Nephron (organoid): ENCODE results near the gene BAHCC1.

Experiments
- H3K27ac Mint-ChIP-seq, 3 experiments: 2 replicates each; pipeline ENCODE4 v1.8.0; 2020; ENCODE audit warnings: mixed read lengths in 3 of 3, mild to moderate bottlenecking in 2 of 3, moderate library complexity in 1 of 3
- H3K27me3 Mint-ChIP-seq: 2 replicates; pipeline ENCODE4 v1.8.0; 2021; ENCODE audit warnings: low read depth, mild to moderate bottlenecking, moderate library complexity, mixed read lengths
- H3K36me3 Mint-ChIP-seq: 2 replicates; pipeline ENCODE4 v1.8.0; 2020; ENCODE audit warnings: low read depth, mixed read lengths
- H3K4me1 Mint-ChIP-seq: 2 replicates; pipeline ENCODE4 v1.8.0; 2020; ENCODE audit warnings: mixed read lengths
- H3K4me3 Mint-ChIP-seq, 3 experiments: 2 replicates each; pipeline ENCODE4 v1.8.0; 2020; ENCODE audit warnings: mild to moderate bottlenecking in 3 of 3, mixed read lengths in 3 of 3, moderate library complexity in 2 of 3
- H3K9me3 Mint-ChIP-seq: 2 replicates; pipeline ENCODE4 v1.8.0; 2020; ENCODE audit warnings: mixed read lengths
- TF ChIP-seq, protein P1 (sequence below), 3 experiments: fragments of 200-600 bp; sonication (generic); IDR thresholded peaks; one replicate each; pipeline ENCODE4 v1.5.0; 2021; ENCODE audit warnings: antibody characterized with exemption in 3 of 3; ENCODE audit not compliant: unreplicated experiment in 3 of 3

BAHCC1 gene

DNA sequence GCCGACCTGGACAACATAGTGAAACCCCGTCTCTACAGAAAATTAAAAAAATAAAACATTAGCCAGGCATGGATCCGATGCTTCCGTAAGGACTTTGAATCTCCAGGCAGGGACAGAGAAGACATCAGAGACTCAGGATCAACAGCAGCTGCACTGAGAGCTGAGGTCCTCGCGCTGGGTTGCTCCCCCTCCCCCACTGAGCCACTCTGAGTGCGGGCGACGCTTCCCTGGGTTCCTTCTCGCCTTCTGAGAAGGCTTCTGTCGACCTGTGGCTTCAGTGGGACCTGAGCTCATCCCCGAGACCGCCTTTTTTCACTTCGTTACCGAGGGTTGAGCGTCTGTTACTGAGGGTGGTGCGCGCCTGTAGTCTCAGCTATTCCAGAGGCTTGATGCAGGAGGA, 96.9 kb downstream of the BAHCC1 start:
- TF ChIP-seq, protein P1, sequence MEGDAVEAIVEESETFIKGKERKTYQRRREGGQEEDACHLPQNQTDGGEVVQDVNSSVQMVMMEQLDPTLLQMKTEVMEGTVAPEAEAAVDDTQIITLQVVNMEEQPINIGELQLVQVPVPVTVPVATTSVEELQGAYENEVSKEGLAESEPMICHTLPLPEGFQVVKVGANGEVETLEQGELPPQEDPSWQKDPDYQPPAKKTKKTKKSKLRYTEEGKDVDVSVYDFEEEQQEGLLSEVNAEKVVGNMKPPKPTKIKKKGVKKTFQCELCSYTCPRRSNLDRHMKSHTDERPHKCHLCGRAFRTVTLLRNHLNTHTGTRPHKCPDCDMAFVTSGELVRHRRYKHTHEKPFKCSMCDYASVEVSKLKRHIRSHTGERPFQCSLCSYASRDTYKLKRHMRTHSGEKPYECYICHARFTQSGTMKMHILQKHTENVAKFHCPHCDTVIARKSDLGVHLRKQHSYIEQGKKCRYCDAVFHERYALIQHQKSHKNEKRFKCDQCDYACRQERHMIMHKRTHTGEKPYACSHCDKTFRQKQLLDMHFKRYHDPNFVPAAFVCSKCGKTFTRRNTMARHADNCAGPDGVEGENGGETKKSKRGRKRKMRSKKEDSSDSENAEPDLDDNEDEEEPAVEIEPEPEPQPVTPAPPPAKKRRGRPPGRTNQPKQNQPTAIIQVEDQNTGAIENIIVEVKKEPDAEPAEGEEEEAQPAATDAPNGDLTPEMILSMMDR (IDR thresholded peaks at IDR 0.05; ENCODE audit: unreplicated experiment in 3 of 3): no peak
- H3K4me1 Mint-ChIP-seq: peaks cover 29% of the 10 kb centered on the region
- no peaks in the 10 kb centered on the region for H3K36me3 Mint-ChIP-seq
- H3K4me3 Mint-ChIP-seq: no peak overlapping the region
- no peaks in the 10 kb centered on the region for H3K9me3 Mint-ChIP-seq
- H3K27me3 Mint-ChIP-seq: peaks cover 25% of the 10 kb centered on the region
- peak overlapping the region in 1 of 3 experiments; percentile 72 for H3K27ac Mint-ChIP-seq

GRCh38 chr17:81492706-81493105, 97.4 kb downstream of the BAHCC1 start:
- Mint-ChIP-seq H3K27me3 (peaks cover 25% of the 10 kb centered on the region), H3K36me3 (no peaks in the 10 kb centered on the region), H3K27ac (peak overlapping the region in 1 of 3 experiments; percentile 59), H3K4me3 (no peak overlapping the region), H3K4me1 (peaks cover 29% of the 10 kb centered on the region), H3K9me3 (no peaks in the 10 kb centered on the region)
- TF ChIP-seq, protein P1 (IDR thresholded peaks at IDR 0.05; ENCODE audit: unreplicated experiment in 3 of 3): no peak

- H3K9me3 Mint-ChIP-seq: no peaks in the 10 kb centered on the region
- peaks cover 29% of the 10 kb centered on the region for H3K4me1 Mint-ChIP-seq
- peaks cover 28% of the 10 kb centered on the region for H3K27me3 Mint-ChIP-seq
- peak overlapping the region in 1 of 3 experiments; percentile 59 for H3K27ac Mint-ChIP-seq
- no peaks in the 10 kb centered on the region for H3K36me3 Mint-ChIP-seq
- TF ChIP-seq, protein P1 (IDR thresholded peaks at IDR 0.05; ENCODE audit: unreplicated experiment in 3 of 3): no peak
- no peak overlapping the region for H3K4me3 Mint-ChIP-seq
These were observed 98.2 kb downstream of the BAHCC1 start for GRCh38 chr17:81493198-81494038.

- Mint-ChIP-seq H3K4me3 (no peak overlapping the region), H3K27ac (peak overlapping the region in 1 of 3 experiments; percentile 54), H3K27me3 (peaks cover 26% of the 10 kb centered on the region), H3K9me3 (no peaks in the 10 kb centered on the region), H3K36me3 (no peaks in the 10 kb centered on the region), H3K4me1 (peaks cover 24% of the 10 kb centered on the region)
- TF ChIP-seq, protein P1 (IDR thresholded peaks at IDR 0.05; ENCODE audit: unreplicated experiment in 3 of 3): no peak
These were observed 99.5 kb downstream of the BAHCC1 start for GRCh38 chr17:81494626-81495377.

DNA sequence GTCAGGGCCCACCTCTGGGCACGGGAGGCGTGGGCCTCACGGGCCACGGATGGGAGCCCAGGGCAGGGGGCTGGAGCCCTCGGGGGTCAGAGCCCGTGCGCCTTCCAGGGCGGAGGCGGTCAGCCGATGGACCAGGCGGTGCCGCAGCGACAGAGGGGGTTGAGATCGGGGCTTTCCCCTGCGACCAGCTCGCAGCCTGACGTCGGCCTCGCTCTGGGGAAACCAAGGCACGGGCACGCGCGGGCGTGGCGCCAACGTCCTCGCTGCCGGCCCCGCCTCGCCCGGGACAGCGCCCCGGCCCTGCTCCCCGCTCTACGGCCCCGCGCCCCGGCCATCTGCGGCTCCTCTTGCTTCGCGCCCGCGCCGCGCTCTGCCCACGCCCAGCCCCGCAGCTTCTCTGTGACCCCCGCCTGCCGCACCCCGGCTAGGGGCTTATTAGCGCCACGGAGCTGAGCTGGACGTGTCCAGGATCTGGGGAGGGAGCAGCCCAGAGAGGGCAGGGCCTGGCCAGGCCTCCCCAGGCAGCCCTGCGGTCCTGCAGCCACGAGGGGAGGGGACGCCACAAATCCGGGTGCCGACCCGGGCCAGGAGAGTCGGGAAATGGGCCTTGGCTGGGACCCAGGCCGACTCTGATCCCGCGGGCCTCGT, 103.8 kb downstream of the BAHCC1 start:
- peaks cover 9% of the 10 kb centered on the region for H3K4me1 Mint-ChIP-seq
- peaks cover 21% of the 10 kb centered on the region for H3K27me3 Mint-ChIP-seq
- no peak overlapping the region for H3K4me3 Mint-ChIP-seq
- no peak overlapping the region for H3K27ac Mint-ChIP-seq
- H3K36me3 Mint-ChIP-seq: no peaks in the 10 kb centered on the region
- TF ChIP-seq, protein P1 (IDR thresholded peaks at IDR 0.05; ENCODE audit: unreplicated experiment in 3 of 3): no peak
- H3K9me3 Mint-ChIP-seq: no peaks in the 10 kb centered on the region
